ENCODE results near the gene COL2A1.

The COL2A1 gene

DNA sequence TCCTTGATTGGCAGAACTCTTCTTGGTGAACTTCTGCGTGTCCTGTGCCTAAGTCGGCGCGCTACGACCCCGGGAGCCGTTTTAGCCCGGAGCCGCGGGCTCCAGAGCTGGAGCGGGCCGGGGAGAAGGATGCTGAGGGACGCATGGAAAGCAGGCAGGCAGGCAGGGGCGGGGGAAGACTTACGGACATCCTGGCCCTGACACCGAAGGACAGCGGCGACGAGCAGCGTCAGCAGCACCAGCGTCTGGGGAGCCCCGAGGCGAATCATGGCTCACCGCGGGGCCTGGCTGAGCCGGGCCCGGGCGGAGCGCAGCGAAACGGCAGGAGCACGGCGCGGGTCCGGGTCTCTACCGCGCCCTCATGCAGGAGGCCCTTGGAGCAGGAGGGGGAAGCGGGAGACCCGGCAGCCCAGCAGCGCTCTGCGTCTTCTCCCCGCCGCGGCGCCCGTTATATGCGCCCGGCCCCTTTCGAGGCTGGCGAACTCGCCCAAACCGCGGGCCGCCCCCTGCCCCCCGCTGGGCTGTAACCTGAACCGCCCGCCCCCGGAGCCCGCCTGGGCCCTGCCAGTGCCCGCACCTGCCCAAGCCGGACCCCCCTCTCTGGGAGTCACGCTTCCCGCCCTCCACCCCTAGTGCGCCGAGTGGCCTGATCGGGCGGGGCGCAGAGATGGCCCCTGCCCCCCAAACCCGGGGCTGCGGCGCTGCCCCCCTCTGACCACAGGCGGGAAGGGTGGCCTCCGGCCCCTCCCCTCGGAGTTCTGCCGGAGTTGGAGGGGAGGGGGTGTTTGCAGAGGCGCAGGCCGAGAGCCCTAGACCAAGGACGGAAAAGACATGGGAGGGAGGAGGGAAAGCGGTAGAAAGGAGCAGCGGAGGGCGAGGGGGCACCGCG lies at the start of gene COL2A1:
Gene COL2A1, minus strand, starts transcription at position 424 of the 889 bp plus-strand sequence. Its CDS starts 155 bp downstream, at position 269.
- no peak for DNase-seq (ENCODE audit: low read depth in 2 of 2)

GRCh38 chr12:48053883-48054282 lies 49.6 kb upstream of the COL2A1 start:
- no peak for DNase-seq (ENCODE audit: low read depth in 2 of 2)

DNA sequence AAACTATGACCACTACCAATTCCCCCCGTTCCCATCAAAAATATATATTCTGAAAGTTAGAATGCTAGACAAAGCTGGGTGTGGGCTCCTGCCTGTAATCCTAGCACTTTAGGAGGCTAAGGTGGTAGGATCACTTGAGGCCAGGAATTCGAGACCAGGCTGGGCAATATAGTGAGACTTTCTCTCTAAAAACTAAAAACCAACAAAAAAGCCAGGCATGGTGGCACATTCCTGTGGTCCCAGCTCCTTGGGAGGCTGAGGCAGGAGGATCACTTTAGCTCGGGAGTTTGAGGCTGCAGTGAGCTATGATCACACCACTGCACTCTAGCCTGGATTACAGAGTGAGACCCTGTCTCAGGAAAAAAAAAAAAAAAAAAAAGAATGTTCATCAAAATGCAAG lies 48.8 kb upstream of the COL2A1 start:
- DNase-seq (ENCODE audit: low read depth in 2 of 2), result no peak

GRCh38 chr12:48051681-48052080 lies 47.4 kb upstream of the COL2A1 start:
- no peak for DNase-seq (ENCODE audit: low read depth in 2 of 2)

- DNase-seq (ENCODE audit: low read depth in 2 of 2), result no peak
These were observed 45.9 kb upstream of the COL2A1 start for GRCh38 chr12:48050174-48050573.

GRCh38 chr12:48045965-48046518 lies 41.8 kb upstream of the COL2A1 start:
- DNase-seq (ENCODE audit: low read depth in 2 of 2), result no peak

DNA sequence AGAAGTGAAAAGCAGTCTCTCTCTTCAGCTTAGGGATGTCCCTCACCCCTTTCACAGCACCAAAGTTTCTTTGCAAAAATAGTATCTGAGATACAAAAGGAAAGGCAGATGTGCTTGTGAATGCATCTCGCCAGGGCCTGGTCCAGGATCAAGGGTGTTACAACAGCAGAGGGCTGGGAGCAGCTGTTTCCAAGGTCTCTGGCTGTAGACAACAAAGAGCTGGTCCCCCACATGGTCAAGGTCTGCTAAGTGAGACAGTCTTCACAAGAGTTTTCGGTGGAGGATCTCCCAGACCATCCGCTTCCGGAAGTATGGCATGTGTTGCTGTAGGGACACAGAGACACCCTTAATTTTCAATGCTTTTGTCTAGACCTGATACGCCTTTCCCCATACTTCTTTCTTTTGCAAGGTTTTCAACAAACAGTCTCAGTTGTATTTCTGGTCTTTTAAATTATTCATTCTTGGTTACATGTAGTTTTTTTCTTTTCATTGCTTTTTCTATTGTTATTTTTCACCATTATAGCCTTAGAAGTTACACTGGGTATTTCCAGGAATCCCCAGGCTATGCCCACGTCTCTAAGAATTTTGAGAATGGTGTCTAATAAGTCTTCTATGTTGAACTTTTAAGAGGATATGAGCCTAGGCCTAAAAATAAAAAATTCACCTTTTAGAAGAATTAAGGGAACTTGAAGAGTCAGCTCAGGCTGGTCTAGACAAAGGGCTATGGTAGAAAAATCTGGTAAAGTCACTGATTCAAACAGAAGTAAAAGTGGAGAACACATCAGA lies 41.0 kb upstream of the COL2A1 start:
- no peak for DNase-seq (ENCODE audit: low read depth in 2 of 2)

- DNase-seq (ENCODE audit: low read depth in 2 of 2), result no peak
These were observed 40.1 kb upstream of the COL2A1 start for GRCh38 chr12:48044396-48044795.

DNA sequence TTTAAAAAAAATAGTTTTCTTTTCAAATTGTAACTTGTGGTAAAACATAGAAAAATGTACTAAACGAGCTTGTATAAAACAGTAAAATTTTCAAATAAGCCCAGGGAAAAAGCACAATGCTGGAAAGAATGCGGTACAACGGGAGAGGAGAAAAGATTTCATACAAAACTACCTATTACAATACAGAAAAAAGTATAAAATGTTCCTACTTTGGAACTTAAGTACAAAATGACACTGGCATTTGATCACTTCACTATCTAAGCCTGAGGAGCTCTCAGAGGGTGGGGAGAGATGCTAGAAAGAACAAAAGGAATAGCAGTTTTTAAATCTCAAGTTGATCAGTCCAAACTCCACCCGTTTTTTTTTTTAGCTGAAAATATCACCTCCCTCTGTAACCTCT lies 39.5 kb upstream of the COL2A1 start:
- DNase-seq (ENCODE audit: low read depth in 2 of 2), result no peak

- DNase-seq (ENCODE audit: low read depth in 2 of 2), result no peak
These were observed 37.5 kb upstream of the COL2A1 start for GRCh38 chr12:48041591-48042423.

DNA sequence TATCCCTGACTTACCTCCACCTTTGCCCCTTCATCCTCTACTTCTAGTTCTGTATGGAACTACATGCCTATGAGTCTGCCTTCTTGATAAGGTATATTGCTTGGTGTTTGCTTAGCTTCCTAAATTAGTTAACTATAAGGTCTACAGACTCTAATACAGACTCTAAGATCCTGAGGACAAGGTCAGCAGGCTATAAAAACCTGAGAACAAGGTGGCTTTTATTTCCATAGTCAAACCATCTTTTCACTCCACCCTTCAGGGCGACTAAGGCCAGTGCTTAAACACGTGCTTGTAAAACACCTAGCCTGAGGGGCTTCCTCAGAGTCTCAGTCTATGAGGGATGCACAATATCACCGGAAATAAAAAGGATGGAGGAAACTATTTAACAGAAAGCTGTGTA lies 36.1 kb upstream of the COL2A1 start:
- no peak for DNase-seq (ENCODE audit: low read depth in 2 of 2)

DNA sequence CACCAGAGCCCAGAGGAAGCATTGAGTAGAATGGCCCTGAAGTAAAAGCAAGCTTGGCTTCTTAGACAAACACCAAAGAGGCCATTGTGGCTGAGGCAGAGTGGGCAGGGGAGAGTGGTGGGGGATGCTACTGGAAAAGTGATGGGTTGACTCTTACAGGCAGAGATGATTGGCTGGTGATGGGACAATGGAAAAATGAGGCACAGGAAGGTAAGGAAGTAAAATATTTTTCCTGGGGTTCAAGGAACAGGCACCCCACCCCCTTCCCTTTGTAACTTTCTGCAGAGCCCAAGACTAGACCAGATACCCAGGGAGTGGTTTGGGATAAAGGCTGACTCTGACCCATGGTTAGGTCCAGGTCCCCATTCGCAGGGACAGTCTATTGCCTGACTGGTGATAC lies 34.9 kb upstream of the COL2A1 start:
- DNase-seq (ENCODE audit: low read depth in 2 of 2), result no peak

- no peak for DNase-seq (ENCODE audit: low read depth in 2 of 2)
These were observed 33.8 kb upstream of the COL2A1 start for GRCh38 chr12:48038085-48038484.

- DNase-seq (ENCODE audit: low read depth in 2 of 2), result no peak
These were observed 33.1 kb upstream of the COL2A1 start for GRCh38 chr12:48037267-48037915.

GRCh38 chr12:48036818-48037217 lies 32.5 kb upstream of the COL2A1 start:
- no peak for DNase-seq (ENCODE audit: low read depth in 2 of 2)

DNA sequence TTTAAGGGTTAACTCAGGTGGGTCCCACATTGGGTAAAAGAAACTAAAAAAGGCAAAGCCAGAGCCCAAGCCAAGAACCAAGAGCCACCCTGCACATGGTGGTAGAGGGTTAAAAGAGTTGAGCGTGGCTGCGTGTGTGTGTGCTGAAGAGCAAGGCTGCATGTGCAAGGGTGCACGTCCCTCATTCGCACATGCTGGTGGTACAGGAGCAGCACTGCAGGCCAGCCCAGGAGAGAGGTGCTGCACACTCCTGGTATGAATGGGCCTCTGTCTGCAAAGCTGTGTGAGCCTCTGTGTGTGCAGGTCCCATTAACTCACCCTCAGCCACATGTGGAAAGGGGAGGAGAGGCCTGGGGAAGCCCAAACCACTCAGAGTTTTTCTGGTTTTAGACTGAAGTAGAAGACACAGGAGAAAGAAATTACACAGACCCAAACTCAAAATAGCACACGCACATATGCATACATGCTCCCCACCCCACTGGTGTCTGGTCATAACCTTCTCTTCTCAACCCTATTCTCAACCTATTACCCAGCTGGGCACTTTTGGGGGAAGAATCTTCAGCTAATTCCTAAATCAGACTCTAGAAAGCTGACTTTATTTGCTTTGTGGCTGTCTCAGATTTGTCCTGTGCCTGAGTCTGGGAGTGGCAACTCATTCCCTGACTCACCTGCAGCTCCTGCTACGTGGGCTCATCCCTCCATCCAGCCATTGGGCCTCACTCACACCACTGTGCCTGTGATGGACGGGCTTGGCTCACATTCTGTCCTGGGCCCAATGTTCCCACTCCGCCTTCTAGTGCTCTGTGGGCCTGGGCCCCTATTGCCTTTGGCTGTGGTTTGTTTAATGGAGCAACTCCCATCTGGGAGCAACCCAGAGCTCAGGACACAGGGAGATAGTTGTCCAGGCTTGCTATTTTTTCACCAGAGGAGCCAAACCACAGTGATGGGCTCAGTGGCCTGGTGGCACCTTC lies 30.8 kb upstream of the COL2A1 start:
- DNase-seq (ENCODE audit: low read depth in 2 of 2), result no peak

GRCh38 chr12:48033451-48033850 lies 29.2 kb upstream of the COL2A1 start:
- no peak for DNase-seq (ENCODE audit: low read depth in 2 of 2)

GRCh38 chr12:48032597-48032996 lies 28.3 kb upstream of the COL2A1 start:
- no peak for DNase-seq (ENCODE audit: low read depth in 2 of 2)

DNA sequence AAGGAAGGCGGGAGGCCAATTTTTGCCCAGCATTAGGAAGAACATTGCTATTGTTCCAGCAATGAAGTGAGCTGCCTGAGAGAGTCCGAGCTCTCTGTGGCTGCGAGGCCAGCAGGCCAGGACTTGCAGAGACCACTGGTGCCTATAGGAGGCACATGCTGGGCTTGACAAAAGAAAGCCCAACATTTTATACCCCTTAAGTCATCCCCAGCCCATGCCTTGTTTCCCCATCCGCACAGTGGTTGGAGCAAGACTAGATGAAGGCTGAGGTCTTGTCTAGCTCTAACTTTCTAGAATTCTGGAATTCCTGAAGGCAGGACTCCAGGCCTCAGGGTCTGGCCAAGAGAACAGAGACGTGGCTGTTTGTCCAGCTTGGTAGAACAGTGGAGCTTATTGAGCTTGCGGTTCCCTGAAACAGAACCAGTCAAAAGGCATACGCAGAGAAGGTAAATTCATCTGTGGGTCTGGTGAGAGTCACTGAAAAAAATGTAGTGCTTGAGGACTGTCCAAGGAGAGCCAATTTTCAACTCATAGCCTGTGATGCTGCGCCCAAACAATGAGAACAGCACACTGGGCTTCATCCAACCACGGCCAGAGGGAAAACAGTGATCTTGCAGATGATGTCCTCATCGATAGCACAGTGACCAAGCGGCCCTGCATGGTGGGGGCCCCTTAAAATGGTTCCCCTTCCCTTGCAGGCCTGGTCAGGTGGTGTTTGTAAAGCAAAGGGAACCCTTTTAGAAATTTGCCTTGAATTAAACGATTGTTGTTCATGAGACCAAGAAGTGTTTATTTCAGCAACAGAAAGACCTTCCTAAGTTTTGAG lies 27.1 kb upstream of the COL2A1 start:
- DNase-seq (ENCODE audit: low read depth in 2 of 2), result no peak

Data from stimulated activated CD4-positive, alpha-beta T cell treated with anti-CD3 and anti-CD28 coated beads, Interleukin-1b, Interleukin-23, amount 100 ng/mL, for 4 hours (primary cell).